ENCODE data around the gene IGFL4.

IGFL4 gene

GRCh38 chr19:46073268-46073922 is 32.6 kb upstream of the IGFL4 start:
- no peak overlapping the region for H3K9ac ChIP-seq (ENCODE audit: low read depth, low read length)
- H3K36me3 ChIP-seq (ENCODE audit: insufficient read depth, low read length), result no peaks in the 10 kb centered on the region
- no peaks in the 10 kb centered on the region for H3K4me1 ChIP-seq (ENCODE audit: insufficient read depth, low read length)
- no peaks in the 10 kb centered on the region for H3K9me3 ChIP-seq (ENCODE audit: control insufficient read depth, insufficient read depth, low read length)

GRCh38 chr19:46069806-46070341 is 29.1 kb upstream of the IGFL4 start:
- Histone ChIP-seq H3K4me1 (ENCODE audit: insufficient read depth, low read length) (no peaks in the 10 kb centered on the region), H3K9ac (ENCODE audit: low read depth, low read length) (no peak overlapping the region), H3K36me3 (ENCODE audit: insufficient read depth, low read length) (no peaks in the 10 kb centered on the region), H3K9me3 (ENCODE audit: control insufficient read depth, insufficient read depth, low read length) (no peaks in the 10 kb centered on the region)

- Histone ChIP-seq H3K4me1 (ENCODE audit: insufficient read depth, low read length) (no peaks in the 10 kb centered on the region), H3K36me3 (ENCODE audit: insufficient read depth, low read length) (no peaks in the 10 kb centered on the region), H3K9me3 (ENCODE audit: control insufficient read depth, insufficient read depth, low read length) (no peaks in the 10 kb centered on the region), H3K9ac (ENCODE audit: low read depth, low read length) (no peak overlapping the region)
Measured at GRCh38 chr19:46068345-46069258, 27.8 kb upstream of the IGFL4 start.

GRCh38 chr19:46067691-46068090 is 26.9 kb upstream of the IGFL4 start:
- no peaks in the 10 kb centered on the region for H3K4me1 ChIP-seq (ENCODE audit: insufficient read depth, low read length)

GRCh38 chr19:46066471-46066870 is 25.7 kb upstream of the IGFL4 start:
- Histone ChIP-seq H3K4me1 (ENCODE audit: insufficient read depth, low read length) (no peaks in the 10 kb centered on the region), H3K36me3 (ENCODE audit: insufficient read depth, low read length) (no peaks in the 10 kb centered on the region), H3K9ac (ENCODE audit: low read depth, low read length) (no peak overlapping the region), H3K9me3 (ENCODE audit: control insufficient read depth, insufficient read depth, low read length) (no peaks in the 10 kb centered on the region; the same call in 1 of the 2 replicates)

More at GRCh38 chr19:46067691-46068090, 26.9 kb upstream of the IGFL4 start:
- H3K9me3 ChIP-seq (ENCODE audit: control insufficient read depth, insufficient read depth, low read length), result no peaks in the 10 kb centered on the region
- no peaks in the 10 kb centered on the region for H3K36me3 ChIP-seq (ENCODE audit: insufficient read depth, low read length)
- H3K9ac ChIP-seq (ENCODE audit: low read depth, low read length), result no peak overlapping the region

- no peaks in the 10 kb centered on the region for H3K4me1 ChIP-seq (ENCODE audit: insufficient read depth, low read length)
- H3K9me3 ChIP-seq (ENCODE audit: control insufficient read depth, insufficient read depth, low read length), result no peaks in the 10 kb centered on the region; the same call in 1 of the 2 replicates
- no peaks in the 10 kb centered on the region for H3K36me3 ChIP-seq (ENCODE audit: insufficient read depth, low read length)
Measured at GRCh38 chr19:46065486-46066071, 24.8 kb upstream of the IGFL4 start.

GRCh38 chr19:46063201-46063600 is 22.4 kb upstream of the IGFL4 start:
- Histone ChIP-seq H3K36me3 (ENCODE audit: insufficient read depth, low read length) (no peaks in the 10 kb centered on the region), H3K9me3 (ENCODE audit: control insufficient read depth, insufficient read depth, low read length) (peaks cover 11% of the 10 kb centered on the region), H3K9ac (ENCODE audit: low read depth, low read length) (no peak overlapping the region), H3K4me1 (ENCODE audit: insufficient read depth, low read length) (no peaks in the 10 kb centered on the region)

More at GRCh38 chr19:46065486-46066071, 24.8 kb upstream of the IGFL4 start:
- no peak overlapping the region for H3K9ac ChIP-seq (ENCODE audit: low read depth, low read length)

- Histone ChIP-seq H3K9ac (ENCODE audit: low read depth, low read length) (no peak overlapping the region), H3K9me3 (ENCODE audit: control insufficient read depth, insufficient read depth, low read length) (peaks cover 11% of the 10 kb centered on the region), H3K36me3 (ENCODE audit: insufficient read depth, low read length) (no peaks in the 10 kb centered on the region), H3K4me1 (ENCODE audit: insufficient read depth, low read length) (no peaks in the 10 kb centered on the region)
Measured at GRCh38 chr19:46060012-46060411, 19.2 kb upstream of the IGFL4 start.

- no peak overlapping the region for H3K9ac ChIP-seq (ENCODE audit: low read depth, low read length)
- no peaks in the 10 kb centered on the region for H3K4me1 ChIP-seq (ENCODE audit: insufficient read depth, low read length)
- no peaks in the 10 kb centered on the region for H3K36me3 ChIP-seq (ENCODE audit: insufficient read depth, low read length)
- peaks cover 11% of the 10 kb centered on the region for H3K9me3 ChIP-seq (ENCODE audit: control insufficient read depth, insufficient read depth, low read length)
Measured at GRCh38 chr19:46058778-46059177, 18.0 kb upstream of the IGFL4 start.

GRCh38 chr19:46056536-46056935 is 15.7 kb upstream of the IGFL4 start:
- no peak overlapping the region for H3K9ac ChIP-seq (ENCODE audit: low read depth, low read length)
- peaks cover 11% of the 10 kb centered on the region for H3K9me3 ChIP-seq (ENCODE audit: control insufficient read depth, insufficient read depth, low read length)
- H3K4me1 ChIP-seq (ENCODE audit: insufficient read depth, low read length), result no peaks in the 10 kb centered on the region
- no peaks in the 10 kb centered on the region for H3K36me3 ChIP-seq (ENCODE audit: insufficient read depth, low read length)

- Histone ChIP-seq H3K9ac (ENCODE audit: low read depth, low read length) (no peak overlapping the region), H3K9me3 (ENCODE audit: control insufficient read depth, insufficient read depth, low read length) (no peaks in the 10 kb centered on the region), H3K36me3 (ENCODE audit: insufficient read depth, low read length) (no peaks in the 10 kb centered on the region), H3K4me1 (ENCODE audit: insufficient read depth, low read length) (no peaks in the 10 kb centered on the region)
Measured at GRCh38 chr19:46052896-46053295, 12.1 kb upstream of the IGFL4 start.

GRCh38 chr19:46049597-46049996 is 8.8 kb upstream of the IGFL4 start:
- peaks cover 3% of the 10 kb centered on the region; the same call in 1 of the 2 replicates for H3K9me3 ChIP-seq (ENCODE audit: control insufficient read depth, insufficient read depth, low read length)
- no peaks in the 10 kb centered on the region for H3K4me1 ChIP-seq (ENCODE audit: insufficient read depth, low read length)
- H3K36me3 ChIP-seq (ENCODE audit: insufficient read depth, low read length), result no peaks in the 10 kb centered on the region
- no peak overlapping the region for H3K9ac ChIP-seq (ENCODE audit: low read depth, low read length)

GRCh38 chr19:46043519-46043918 is 2.7 kb upstream of the IGFL4 start:
- Histone ChIP-seq H3K9me3 (ENCODE audit: control insufficient read depth, insufficient read depth, low read length) (peaks cover 6% of the 10 kb centered on the region; the same call in 1 of the 2 replicates), H3K9ac (ENCODE audit: low read depth, low read length) (no peak overlapping the region), H3K36me3 (ENCODE audit: insufficient read depth, low read length) (no peaks in the 10 kb centered on the region), H3K4me1 (ENCODE audit: insufficient read depth, low read length) (no peaks in the 10 kb centered on the region)

- H3K9ac ChIP-seq (ENCODE audit: low read depth, low read length), result no peak overlapping the region
- H3K9me3 ChIP-seq (ENCODE audit: control insufficient read depth, insufficient read depth, low read length), result peaks cover 6% of the 10 kb centered on the region; the same call in 1 of the 2 replicates
- no peaks in the 10 kb centered on the region for H3K4me1 ChIP-seq (ENCODE audit: insufficient read depth, low read length)
- H3K36me3 ChIP-seq (ENCODE audit: insufficient read depth, low read length), result no peaks in the 10 kb centered on the region
Measured at GRCh38 chr19:46042252-46042883, 1.6 kb upstream of the IGFL4 start.
